Activated CD4-positive, alpha-beta T cell treated with anti-CD3 and anti-CD28 coated beads for 1 hour (primary cell): ENCODE data around the gene CIART.
"Not testable (repeated sequence)": the region's sequence is repeated elsewhere in the genome, so short reads cannot be mapped to it uniquely, and the experiment has no call there.

Experiments
- DNase-seq: peaks from one replicate; pipeline ENCODE4 v3.0.0-alpha.2; 2020

CIART gene

GRCh38 chr1:150281758-150282557 is at the start of gene CIART:
TSS of gene CIART (plus strand) at chr1:150282554. CDS start at chr1:150283268, 714 bp downstream.
- peak; percentile 72 for DNase-seq

DNA sequence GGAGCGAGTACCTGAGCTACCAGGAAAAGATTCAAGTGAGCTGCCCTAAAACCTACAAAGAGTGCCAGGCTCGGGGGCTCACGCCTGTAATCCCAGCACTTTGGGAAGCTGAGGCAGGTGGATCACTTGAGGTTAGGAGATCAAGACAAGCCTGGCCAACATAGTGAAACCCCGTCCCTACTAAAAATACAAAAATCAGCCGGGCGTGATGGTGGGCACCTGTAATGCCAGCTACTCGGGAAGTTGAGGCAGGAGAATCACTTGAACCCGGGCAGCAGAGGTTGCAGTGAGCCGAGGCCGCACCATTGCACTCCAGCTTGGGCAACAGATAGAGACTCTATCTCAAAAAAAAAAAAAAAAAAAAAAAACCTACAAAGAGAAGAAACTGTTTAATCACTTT is 49.4 kb upstream of the CIART start:
- not testable (repeated sequence) for DNase-seq

- DNase-seq, result peak; percentile 14
These were observed 48.7 kb upstream of the CIART start for GRCh38 chr1:150233359-150234308.

- DNase-seq, result no peak
These were observed 48.1 kb upstream of the CIART start for GRCh38 chr1:150234309-150234565.

DNA sequence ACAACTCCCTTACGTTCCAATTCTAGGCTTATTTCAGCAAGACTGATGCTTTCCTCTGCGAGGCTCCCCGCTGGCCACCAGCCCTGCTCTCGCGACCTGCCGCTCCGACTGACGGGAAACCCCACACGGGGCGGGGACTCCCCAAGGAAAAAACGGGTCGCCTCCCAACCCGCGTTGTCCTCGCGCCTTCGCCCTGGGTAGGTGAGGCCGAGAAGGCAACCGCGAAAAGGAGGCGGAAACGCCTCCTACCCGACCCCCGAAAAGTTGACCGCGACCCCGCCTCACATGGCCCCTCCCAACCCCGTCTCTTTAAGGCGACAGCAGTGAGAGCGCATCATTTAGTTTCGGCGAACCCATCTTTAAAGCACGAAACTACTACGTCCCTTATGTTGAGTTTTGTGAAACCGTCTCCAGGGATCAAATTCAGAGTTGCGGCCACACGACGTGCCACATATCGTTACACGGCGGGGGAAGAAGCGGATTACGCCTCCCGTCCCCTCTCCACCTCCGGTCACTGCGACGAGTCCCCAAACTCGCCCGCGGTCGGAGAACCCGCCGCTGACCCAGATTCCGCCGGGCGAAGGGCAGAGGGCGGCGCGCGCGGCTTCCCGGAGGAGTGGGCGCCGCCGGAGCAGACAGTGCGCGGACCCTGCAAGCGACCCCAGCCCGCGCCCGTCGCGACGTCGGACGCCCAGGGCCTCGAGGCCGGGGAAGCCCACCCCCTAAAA is 47.6 kb upstream of the CIART start:
- peak; percentile 84 for DNase-seq

DNA sequence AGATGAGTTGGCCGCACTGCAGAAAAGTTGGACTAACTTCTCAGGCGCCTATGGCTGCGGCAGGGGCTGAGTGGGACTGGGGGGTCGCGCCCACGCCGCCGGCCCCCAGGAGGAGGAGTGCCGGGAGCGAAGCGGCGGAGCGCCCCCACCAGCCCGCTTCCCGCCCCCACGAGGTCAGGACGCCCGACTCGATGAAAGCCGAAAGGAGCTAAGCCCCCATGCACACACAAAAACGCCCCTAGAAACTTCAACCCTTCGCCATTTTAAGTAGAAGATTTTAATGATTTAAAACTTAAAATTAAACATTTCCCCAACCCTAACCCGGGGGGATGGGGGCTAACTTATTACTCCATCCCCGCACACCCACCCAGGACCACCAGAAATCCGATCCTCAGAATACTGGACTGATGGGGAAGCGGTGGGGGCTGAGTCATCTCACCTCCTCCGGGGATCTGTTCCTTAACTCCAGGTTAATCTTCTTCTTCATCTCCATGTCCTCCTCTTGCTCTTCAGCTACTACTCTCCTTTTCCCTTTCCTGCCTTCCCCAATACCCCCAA is 47.0 kb upstream of the CIART start:
- DNase-seq, result peak; percentile 15

DNA sequence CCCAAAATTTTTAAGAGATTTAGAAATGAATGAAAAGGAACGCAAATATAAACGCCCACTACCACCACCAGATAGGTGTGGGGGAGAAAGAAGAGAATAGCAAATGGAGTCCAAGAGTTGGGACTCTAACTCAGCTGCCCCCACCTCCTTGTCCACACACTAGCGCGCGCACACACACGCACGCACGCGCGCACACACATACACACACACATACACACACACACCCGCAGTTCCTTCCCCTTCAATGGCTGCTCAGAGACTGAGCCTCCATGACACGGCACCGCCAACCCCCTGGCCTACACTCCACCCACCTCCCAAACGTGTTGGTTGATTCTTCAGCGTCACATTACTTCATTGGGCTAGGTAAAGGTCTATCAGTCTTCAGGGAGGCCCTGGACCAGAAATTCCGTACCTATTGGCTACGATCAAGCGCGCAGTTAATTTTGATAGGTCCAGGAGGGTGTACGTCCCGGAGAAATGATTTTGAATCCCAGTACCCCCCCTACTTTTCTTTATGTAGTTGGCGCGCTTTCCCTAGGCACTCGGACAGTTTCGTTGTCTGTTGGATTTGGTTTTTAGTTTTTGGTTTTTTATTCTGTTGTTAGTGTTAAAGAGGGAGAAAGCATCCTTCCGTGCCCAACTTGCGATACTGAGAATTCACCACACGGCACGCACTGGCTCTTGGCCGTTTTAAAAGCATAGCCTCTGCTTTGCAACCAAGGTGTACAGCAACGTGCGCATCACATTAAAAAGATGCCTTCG is 46.3 kb upstream of the CIART start, which contains the start of gene ANP32E:
Gene ANP32E (minus strand): TSS at position 261 of the 762 bp plus-strand sequence. CDS start 326 bp downstream, outside the sequence.
- peak; percentile 90 for DNase-seq

DNA sequence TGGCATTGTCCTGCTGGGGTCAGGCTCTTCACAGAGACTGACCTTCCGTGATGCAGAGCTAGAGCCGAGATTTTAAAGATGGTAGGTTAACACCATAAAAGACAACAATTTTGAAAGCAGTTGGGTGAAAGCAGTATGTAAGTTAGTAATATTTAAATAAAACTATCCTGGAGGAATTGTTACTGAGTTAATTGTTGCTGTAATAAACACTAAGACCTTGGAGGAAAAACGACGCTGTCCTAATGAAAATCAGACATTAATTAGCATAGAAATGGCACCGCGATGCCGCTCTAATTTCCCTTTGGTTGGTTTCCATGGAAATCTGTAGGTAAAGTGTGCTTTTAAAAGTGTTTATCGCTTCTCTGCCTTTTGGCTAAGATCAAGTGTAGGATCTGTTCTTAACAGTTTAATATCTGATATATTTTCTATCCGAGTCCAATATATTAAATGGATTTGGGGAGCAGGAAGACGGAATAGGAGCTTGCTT is 45.7 kb upstream of the CIART start:
- DNase-seq, result no peak

DNA sequence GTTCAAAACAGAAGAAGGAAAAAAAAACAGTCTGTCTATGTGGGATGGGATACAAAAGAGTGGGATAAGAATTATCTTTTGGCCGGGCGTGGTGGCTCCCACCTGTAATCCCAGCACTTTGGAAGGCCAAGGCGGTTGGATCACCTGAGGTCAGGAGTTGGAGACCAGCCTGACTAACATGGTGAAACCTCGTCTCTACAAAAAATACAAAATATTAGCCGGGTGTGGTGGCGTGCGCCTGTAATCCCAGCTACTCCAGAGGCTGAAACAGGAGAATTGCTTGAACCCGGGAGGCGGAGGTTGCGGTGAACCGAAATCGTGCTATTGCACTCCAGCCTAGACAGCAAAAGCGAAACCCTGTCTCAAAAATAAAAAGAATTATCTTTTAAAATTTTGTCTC is 45.2 kb upstream of the CIART start:
- not testable (repeated sequence) for DNase-seq

- DNase-seq, result no peak
These were observed 44.6 kb upstream of the CIART start for GRCh38 chr1:150237746-150238145.

DNA sequence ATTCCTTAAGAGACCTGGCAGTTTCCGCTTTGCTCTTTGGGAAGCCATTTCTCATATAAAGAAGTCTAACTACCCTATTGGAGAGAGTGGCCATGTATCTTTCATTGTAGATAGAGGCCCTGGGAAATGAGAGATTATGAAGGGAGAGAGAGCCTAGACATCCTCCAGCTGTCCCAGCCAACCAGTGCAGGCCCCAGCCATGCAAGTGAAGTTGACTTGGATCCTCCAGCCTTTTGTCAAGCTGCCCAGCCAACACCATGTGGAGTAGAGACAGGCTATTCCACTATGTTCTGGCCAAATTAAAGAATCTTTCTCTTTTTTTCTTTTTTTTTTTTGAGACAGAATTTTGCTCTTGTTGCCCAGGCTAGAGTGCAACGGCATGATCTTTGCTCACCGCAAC is 39.4 kb upstream of the CIART start:
- no peak for DNase-seq

- no peak for DNase-seq
These were observed 32.4 kb upstream of the CIART start for GRCh38 chr1:150249936-150250335.

DNA sequence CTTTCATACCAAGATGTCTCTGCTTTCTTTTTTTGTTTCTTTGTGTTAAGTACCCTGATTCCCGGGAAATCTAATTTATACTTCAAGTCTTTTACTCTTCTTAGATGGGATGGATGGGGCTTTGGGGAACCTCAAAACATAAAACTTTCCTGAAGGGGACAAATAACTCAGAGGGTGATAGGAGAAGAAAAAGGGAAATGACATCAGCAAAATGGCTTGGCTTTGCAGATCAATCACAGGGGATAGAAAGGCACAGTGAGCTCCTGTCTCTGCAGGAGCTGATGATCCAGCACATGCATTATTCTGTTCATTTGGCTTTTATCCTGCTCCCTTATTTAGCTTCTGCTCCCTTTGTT is 26.2 kb upstream of the CIART start:
- no peak for DNase-seq

DNA sequence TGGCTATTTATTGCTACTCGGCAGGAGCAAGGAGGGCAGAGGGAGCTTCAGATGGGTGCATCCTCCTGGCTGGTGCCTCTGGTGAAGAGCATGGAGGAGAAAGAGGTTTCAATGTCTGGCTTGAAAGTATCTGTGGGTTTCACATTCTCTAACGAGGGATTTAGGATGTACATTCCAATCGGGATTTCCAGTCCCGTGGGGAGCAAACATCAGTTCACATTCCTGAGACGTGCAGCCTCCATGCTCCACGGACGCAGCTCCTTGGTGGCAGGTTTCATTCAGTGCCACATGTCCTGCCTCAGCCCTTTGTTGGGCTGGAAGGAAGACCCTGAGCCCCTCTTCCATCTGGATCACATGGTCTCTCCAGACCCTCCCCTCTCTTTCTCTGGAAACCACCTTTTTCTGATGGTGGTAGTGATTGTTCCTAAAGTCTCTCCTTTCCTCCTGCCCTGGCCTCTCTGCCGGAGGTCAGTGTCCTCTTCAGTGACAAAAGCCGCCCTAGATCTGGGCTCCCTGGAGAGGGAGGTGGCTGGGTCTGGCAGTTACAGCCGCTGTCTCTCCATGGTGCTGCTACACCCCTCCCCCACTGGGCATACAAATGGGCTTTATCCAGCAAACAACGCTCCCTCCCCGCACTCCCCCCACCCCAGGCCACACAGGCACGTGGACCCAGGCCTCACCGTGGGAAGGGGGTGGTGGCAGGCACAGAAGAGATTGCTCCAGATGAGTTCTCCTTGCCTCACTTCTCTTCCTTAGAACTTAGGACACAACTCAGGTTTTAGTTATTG is 25.6 kb upstream of the CIART start:
- no peak for DNase-seq

DNA sequence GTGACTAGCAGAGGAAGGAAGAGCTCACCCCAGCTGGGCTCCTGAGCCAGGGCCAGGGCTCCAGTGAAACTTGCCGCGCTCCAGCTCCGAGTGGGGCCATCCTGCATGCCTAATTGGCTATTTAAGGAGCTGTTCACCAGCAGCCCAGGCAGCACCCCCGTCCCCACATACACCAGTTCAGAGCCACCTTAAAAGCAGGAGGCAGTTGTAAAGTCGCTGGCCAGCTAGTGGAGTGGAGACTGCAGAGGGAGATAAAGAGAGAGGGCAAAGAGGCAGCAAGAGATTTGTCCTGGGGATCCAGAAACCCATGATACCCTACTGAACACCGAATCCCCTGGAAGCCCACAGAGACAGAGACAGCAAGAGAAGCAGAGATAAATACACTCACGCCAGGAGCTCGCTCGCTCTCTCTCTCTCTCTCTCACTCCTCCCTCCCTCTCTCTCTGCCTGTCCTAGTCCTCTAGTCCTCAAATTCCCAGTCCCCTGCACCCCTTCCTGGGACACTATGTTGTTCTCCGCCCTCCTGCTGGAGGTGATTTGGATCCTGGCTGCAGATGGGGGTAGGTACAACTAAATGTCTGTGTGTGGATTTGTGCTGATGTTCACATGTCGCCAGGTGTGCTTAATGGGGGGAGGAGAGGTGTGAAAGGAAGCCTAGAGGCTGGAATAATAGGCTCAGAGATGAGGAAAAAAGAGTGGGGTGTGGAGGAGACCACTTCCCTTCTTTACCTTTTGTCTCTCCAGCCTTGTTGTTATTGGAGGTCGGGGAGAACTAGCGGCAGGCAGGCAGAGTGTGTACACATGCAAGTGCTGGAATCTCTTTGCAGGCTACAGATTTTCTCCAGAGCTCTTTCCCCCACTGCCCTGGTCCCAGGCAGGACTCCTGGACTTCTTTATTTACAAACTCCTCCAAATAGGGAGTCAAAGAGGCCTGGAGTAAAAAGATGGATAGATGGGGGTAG is 24.4 kb upstream of the CIART start, which contains the start of gene CA14:
Gene CA14 (plus strand): TSS at position 151 of the 962 bp plus-strand sequence. CDS start 355 bp downstream, at position 506.
- no peak for DNase-seq

GRCh38 chr1:150259217-150259616 is 23.1 kb upstream of the CIART start:
- DNase-seq, result no peak

GRCh38 chr1:150259758-150260669 is 22.3 kb upstream of the CIART start:
- DNase-seq, result no peak

- DNase-seq, result no peak
These were observed 21.0 kb upstream of the CIART start for GRCh38 chr1:150261367-150261766.
